GM12878 (cell line): ENCODE measurements around the gene DDX27.

Source experiments
- CREB1 ChIP-seq: IDR thresholded peaks from 2 replicates; pipeline ENCODE4 v1.6.1; 2012; ENCODE audit warnings: low read depth, mild to moderate bottlenecking, inconsistent platforms
- CTCF ChIP-seq, 3 experiments: IDR thresholded peaks in 2 of 3; conservative IDR thresholded peaks in 1 of 3; 2 replicates each; pipeline ENCODE4 v1.5.1; 2011; ENCODE audit warnings: low read depth in 3 of 3, low read length in 3 of 3, mild to moderate bottlenecking in 3 of 3, control low read depth in 2 of 3, moderate library complexity in 2 of 3, inconsistent platforms in 1 of 3, mixed read lengths in 1 of 3; ENCODE audit not compliant: control insufficient read depth in 2 of 3, insufficient read depth in 1 of 3; ENCODE audit errors: extremely low read depth in 1 of 3
- HDGF ChIP-seq: fragments of 450-650 bp; IDR thresholded peaks from 2 replicates; pipeline ENCODE4 v1.6.1; 2016; ENCODE audit warnings: antibody characterized with exemption
- POLR2AphosphoS5 ChIP-seq: IDR thresholded peaks from 2 replicates; pipeline ENCODE4 v1.6.1; 2011; ENCODE audit warnings: mild to moderate bottlenecking, low read length, inconsistent platforms

DNA sequence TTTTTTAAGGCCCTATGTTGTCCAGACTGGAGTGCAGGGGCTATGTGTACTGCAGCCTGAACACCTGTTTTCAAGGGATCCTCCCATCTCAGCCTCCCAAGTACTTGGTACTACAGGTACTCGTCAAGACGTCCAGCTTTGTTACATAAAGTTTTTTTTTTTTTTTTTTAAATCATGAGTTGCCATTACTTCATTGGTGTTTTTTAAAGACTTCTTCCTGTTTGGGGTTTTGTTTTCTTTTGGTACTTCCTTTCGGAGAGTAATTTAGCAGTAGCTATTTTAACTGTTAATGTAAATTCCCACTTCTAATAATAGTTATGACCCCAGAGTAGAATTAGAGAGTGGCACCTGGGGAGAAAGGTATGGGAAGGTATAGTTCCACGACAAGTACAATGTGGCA is 48.1 kb downstream of the DDX27 start:
- TF ChIP-seq CTCF (IDR thresholded peaks at IDR 0.05 in 2 of 3, conservative IDR thresholded peaks at IDR 0.05 in 1 of 3; ENCODE audit: control insufficient read depth in 2 of 3, extremely low read depth in 1 of 3, insufficient read depth in 1 of 3, low read depth in 3 of 3, low read length in 3 of 3) (no peak), HDGF (no peak), CREB1 (0 out of 2 replicates have a peak, but pooled peaks have one; percentile 8), POLR2AphosphoS5 (no peak)
